Ectodermal cell (in vitro differentiated cells): ENCODE measurements around the gene LTO1.

Experiments
- H3K27ac ChIP-seq: 2 replicates; pipeline ENCODE4 v1.7.0; 2013; ENCODE audit warnings: mild to moderate bottlenecking, low read depth, low read length; ENCODE audit not compliant: insufficient read depth, poor library complexity, severe bottlenecking
- H3K27me3 ChIP-seq: 2 replicates; pipeline ENCODE4 v1.7.0; 2013; ENCODE audit warnings: mild to moderate bottlenecking, low read length; ENCODE audit not compliant: insufficient read depth, control insufficient read depth, poor library complexity, severe bottlenecking
- H3K36me3 ChIP-seq: one replicate; pipeline ENCODE4 v1.7.0; 2013; ENCODE audit warnings: low read length; ENCODE audit not compliant: control insufficient read depth, insufficient read depth
- H3K4me1 ChIP-seq: one replicate; pipeline ENCODE4 v1.7.0; 2013; ENCODE audit warnings: low read length; ENCODE audit not compliant: control insufficient read depth, insufficient read depth
- H3K4me3 ChIP-seq: 2 replicates; pipeline ENCODE4 v1.7.0; 2013; ENCODE audit warnings: low read depth, low read length, control low read depth; ENCODE audit not compliant: insufficient read depth
- H3K9me3 ChIP-seq: 2 replicates; pipeline ENCODE4 v1.7.0; 2013; ENCODE audit warnings: mild to moderate bottlenecking, low read length, moderate library complexity; ENCODE audit not compliant: control insufficient read depth
- WGBS, 2 experiments: methylation state at CpG; one replicate each; pipeline ENCODE4 v1.1.7; 2013; ENCODE audit warnings: missing lambda C conversion rate in 2 of 2; 5-methylcytosine and 5-hydroxymethylcytosine counted together

LTO1 gene

GRCh38 chr11:69680688-69681087 is 5.5 kb upstream of the LTO1 start:
- WGBS, 2 experiments = 89 to 93% methylated on average over 5 of the region's 5 CpGs

GRCh38 chr11:69677749-69678148 is 2.6 kb upstream of the LTO1 start:
- H3K27ac ChIP-seq = no peak overlapping the region
- 100% methylated on average over 2 of the region's 2 CpGs; no CpG with 5 or more reads in 1 of the 2 experiments for WGBS, 2 experiments
- H3K4me3 ChIP-seq = no peak overlapping the region
- H3K36me3 ChIP-seq = no peaks in the 10 kb centered on the region
- H3K27me3 ChIP-seq = no peaks in the 10 kb centered on the region
- H3K4me1 ChIP-seq = peaks cover 6% of the 10 kb centered on the region
- no peaks in the 10 kb centered on the region for H3K9me3 ChIP-seq

More at GRCh38 chr11:69680688-69681087, 5.5 kb upstream of the LTO1 start:
- no peak overlapping the region for H3K27ac ChIP-seq
- H3K4me1 ChIP-seq = no peaks in the 10 kb centered on the region
- H3K9me3 ChIP-seq = no peaks in the 10 kb centered on the region
- H3K27me3 ChIP-seq = peaks cover 11% of the 10 kb centered on the region
- H3K4me3 ChIP-seq = no peak overlapping the region
- H3K36me3 ChIP-seq = no peaks in the 10 kb centered on the region

DNA sequence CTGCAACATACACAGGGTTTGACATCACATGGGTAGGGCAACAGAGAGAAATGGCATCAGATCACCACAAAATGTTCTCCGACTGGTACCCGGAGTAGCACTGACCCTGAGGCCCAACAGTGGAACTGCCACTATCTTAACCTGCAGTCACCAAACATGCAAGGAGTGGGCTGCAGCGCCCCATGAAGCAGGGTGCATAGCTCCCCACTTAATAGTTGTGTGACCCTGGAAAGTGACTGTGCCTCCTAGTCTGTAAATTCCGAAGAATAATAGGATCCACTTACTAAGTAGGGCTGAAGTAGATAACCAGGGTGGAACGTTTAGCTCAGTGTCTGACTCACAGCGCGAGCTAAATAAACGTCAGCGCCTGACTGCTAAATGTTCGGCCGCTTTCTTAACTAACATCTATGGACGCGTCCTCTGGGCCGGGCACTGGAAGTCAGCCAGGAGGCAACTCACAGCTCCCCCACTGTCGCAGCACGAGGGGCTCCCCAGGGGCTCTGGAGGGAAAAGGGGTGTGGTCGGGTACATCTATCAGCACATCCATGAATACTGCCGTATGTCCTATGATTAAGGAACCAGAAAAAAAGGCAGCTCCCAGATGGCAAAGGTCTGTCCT is 777 bp downstream of the LTO1 start:
- peak overlapping the region; percentile 13 for H3K27ac ChIP-seq
- no peaks in the 10 kb centered on the region for H3K9me3 ChIP-seq
- H3K27me3 ChIP-seq = no peaks in the 10 kb centered on the region
- peak overlapping the region; percentile 97 for H3K4me3 ChIP-seq
- WGBS, 2 experiments = 33% methylated on average over 18 of the region's 18 CpGs
- H3K4me1 ChIP-seq = peaks cover 9% of the 10 kb centered on the region
- H3K36me3 ChIP-seq = no peaks in the 10 kb centered on the region

DNA sequence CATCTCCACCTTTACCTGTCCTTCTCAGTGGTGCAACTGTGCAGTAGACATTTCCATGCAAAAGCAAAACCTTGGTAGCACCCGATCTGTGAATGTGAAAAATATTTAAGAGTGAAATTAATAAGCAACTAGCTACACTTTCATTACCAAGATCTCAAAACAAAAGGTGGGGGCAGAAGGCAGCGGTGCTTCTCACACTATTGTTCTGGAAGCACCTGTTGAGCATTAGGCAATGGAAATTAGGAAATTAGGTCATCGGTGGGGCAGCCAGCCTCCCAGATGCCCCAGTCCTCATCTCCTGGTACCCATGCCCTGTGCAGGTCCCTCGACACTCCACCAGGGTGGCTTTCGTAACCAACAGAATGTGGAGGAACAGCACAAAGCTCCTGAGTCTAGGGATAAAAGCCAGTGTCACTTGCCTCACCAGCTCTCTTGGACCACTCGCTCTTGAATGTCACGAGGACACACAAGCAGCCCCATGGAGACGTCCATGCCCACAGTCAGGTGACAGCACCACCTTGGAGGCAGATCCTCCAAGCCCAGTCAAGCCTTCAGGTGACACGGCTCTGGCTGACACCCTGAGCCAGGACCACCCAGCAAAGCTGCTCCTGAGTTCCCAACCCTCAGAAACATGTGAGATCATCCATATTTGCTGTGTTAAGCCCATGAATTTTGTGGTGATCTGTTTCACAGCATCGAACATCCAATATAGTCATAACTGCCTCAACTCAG is 3.3 kb downstream of the LTO1 start:
- Histone ChIP-seq H3K27me3 (no peaks in the 10 kb centered on the region), H3K4me3 (no peak overlapping the region), H3K4me1 (peaks cover 9% of the 10 kb centered on the region), H3K9me3 (no peaks in the 10 kb centered on the region), H3K27ac (no peak overlapping the region), H3K36me3 (no peaks in the 10 kb centered on the region)
- 96% methylated on average over 8 to 9 of the region's 10 CpGs for WGBS, 2 experiments

GRCh38 chr11:69670158-69670845 is 4.9 kb downstream of the LTO1 start:
- peaks cover under 1% of the 10 kb centered on the region for H3K36me3 ChIP-seq
- H3K4me1 ChIP-seq = peaks cover 9% of the 10 kb centered on the region
- H3K9me3 ChIP-seq = no peaks in the 10 kb centered on the region
- peak overlapping the region; percentile 17 for H3K27ac ChIP-seq
- 49 to 53% methylated on average over 18 of the region's 18 CpGs for WGBS, 2 experiments
- H3K4me3 ChIP-seq = no peak overlapping the region
- no peaks in the 10 kb centered on the region for H3K27me3 ChIP-seq

DNA sequence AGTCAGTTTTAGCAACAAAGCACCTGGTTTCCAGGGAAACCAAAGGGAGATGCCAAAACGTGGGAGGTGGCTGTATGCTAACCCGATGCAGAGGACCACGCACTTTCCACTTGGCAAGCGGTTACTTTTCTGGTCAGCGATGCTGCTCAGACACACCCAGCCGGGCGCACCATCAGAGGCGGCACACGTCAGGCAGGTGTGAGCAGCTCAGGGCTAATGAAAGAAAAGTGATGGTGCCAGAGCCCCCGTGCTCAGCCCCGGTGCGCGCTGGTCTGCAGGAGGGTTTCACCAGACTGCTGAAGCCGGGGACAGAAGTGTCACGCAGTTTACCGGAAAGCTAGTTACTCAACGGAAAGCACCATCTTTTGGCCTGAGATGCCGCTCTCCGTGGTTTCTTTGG is 5.7 kb downstream of the LTO1 start:
- Histone ChIP-seq H3K4me1 (peaks cover 9% of the 10 kb centered on the region), H3K4me3 (no peak overlapping the region), H3K9me3 (no peaks in the 10 kb centered on the region), H3K27me3 (no peaks in the 10 kb centered on the region), H3K27ac (no peak overlapping the region), H3K36me3 (peaks cover 7% of the 10 kb centered on the region)
- 93 to 95% methylated on average over 19 of the region's 19 CpGs for WGBS, 2 experiments

- H3K4me3 ChIP-seq = no peak overlapping the region
- no peaks in the 10 kb centered on the region for H3K9me3 ChIP-seq
- H3K27ac ChIP-seq = no peak overlapping the region
- H3K27me3 ChIP-seq = no peaks in the 10 kb centered on the region
- H3K36me3 ChIP-seq = peaks cover 7% of the 10 kb centered on the region
- WGBS, 2 experiments = 93 to 94% methylated on average over 26 of the region's 26 CpGs
- H3K4me1 ChIP-seq = peaks cover 8% of the 10 kb centered on the region
These were observed 7.2 kb downstream of the LTO1 start for GRCh38 chr11:69667619-69668604.

DNA sequence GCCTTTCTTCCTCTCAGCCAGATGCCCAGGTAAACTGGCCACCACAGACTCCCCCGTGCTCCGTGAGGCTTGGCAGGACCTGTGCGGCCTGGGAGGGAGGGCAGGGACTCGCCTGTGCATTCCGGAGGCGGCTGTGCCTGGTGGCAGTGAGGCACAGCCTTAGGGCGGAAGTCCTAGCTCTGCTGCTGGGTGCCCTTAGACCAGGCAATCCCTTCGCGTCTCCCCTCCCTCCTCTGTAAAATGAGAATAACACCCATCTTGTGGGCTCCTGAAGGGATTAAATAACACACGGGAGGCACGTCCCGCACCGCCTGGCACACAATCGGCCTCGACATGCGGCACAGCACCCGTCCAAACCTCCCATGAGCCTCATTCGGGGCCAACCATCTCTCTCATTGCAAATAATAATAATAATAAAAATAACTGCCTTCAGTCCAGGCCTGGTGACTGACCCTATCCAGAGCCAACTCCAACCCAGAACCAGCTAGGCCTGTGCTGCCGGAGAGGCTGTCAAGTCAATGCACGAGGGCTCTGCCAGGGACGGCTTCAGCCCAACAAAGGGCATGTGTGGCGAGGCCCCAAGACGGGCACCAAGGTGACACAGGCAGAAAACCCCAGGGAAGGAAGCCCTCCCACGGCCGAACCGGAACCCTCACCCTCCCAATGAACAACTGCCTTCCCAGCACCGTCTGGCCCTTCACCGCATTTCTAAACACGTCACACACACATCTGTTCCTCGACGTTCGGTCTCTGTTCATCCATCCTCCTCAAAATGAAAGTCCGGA is 8.2 kb downstream of the LTO1 start:
- H3K4me3 ChIP-seq = no peak overlapping the region
- WGBS, 2 experiments = 91 to 93% methylated on average over 33 of the region's 33 CpGs
- peaks cover 7% of the 10 kb centered on the region for H3K36me3 ChIP-seq
- H3K27ac ChIP-seq = no peak overlapping the region
- no peaks in the 10 kb centered on the region for H3K27me3 ChIP-seq
- no peaks in the 10 kb centered on the region for H3K9me3 ChIP-seq
- H3K4me1 ChIP-seq = peaks cover 8% of the 10 kb centered on the region

DNA sequence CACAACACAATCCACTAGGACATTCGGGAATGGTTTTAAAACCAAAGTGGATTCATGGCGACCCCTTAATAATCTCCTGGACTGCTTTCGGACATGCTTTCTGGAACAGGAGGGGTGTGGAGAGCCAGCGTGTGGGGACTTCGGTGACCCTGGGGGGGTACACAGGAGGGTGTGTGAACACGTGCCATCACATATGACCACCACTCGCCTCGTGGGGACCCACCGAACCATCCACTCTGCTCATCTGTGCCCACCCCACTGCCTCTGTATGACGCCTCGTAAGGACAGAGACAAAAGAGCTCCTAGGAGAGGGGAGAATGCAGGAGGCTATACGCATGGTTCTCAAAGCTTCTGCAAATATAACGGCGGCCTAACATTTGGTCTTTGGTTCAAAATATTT is 8.9 kb downstream of the LTO1 start:
- peaks cover 8% of the 10 kb centered on the region for H3K4me1 ChIP-seq
- WGBS, 2 experiments = 91 to 93% methylated on average over 14 of the region's 14 CpGs
- no peak overlapping the region for H3K4me3 ChIP-seq
- H3K27ac ChIP-seq = no peak overlapping the region
- H3K27me3 ChIP-seq = no peaks in the 10 kb centered on the region
- no peaks in the 10 kb centered on the region for H3K9me3 ChIP-seq
- peaks cover 7% of the 10 kb centered on the region for H3K36me3 ChIP-seq
